Activated CD4-positive, alpha-beta T cell treated with anti-CD3 and anti-CD28 coated beads, Interleukin-2, amount 50 U/mL, for 1 hour (primary cell): Measurements from ENCODE around the gene B3GNT9.

ENCODE experiments used
- DNase-seq: peaks from one replicate; pipeline ENCODE4 v3.0.0-alpha.2; 2020

B3GNT9 gene

DNA sequence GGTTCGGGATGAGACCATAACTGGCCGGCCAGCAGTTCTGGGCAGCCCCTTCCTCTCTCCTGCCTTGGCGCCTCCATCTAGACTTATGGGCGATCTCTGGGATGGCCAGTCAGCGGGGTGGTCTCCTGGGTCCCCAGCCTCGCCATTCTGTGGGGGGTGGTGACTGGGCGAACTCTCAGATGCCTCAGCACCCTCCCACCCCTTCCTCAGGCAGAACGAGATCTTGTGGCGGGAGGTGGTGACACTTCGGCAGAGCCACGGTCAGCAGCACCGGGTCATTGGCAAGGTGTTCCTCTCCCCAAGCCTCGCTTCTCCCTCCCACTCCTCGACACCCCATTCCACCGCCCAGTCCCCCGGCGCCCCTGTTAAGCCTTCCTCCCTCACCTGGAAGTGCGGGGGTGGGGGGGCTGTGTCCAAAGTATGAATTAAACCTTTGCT is 15.3 kb upstream of the B3GNT9 start:
- DNase-seq: no peak

DNA sequence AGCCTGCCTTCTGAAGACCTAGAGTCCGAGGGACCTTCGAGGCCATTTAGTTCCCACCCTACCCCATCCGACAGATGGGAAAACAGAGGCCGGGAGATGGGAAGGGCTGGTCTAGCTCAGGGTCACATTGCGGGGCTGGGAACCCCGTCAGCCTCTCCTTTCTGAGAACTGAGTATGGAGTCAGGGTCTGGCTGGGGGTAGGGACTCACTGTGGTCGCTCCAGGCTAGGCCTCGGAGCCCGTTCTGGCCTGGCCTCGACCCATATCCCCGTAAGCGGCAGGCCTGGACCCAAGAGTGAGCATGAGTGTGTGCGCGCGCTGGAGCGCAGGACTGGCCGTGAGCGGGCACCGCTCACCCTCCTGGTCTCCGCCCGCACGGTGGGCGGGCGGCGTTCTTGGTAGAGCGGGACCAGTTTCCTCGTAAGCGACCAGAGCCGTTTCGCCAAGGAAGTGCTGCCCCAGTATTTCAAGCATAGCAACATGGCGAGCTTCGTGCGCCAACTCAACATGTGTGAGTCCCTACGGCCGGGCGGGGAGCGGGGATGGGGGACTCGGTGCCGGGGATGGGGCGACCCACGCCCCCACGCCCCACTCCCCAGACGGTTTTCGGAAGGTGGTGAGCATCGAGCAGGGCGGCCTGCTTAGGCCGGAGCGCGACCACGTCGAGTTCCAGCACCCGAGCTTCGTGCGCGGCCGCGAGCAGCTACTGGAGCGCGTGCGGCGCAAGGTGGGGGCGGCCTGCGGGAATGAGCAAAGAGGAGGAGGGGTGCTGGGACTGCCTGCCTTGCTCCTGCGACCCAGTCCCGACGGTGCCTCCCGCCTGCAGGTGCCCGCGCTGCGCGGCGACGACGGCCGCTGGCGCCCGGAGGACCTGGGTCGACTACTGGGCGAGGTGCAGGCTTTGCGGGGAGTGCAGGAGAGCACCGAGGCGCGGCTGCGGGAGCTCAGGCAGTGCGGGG is 14.6 kb upstream of the B3GNT9 start:
- DNase-seq: no peak

DNA sequence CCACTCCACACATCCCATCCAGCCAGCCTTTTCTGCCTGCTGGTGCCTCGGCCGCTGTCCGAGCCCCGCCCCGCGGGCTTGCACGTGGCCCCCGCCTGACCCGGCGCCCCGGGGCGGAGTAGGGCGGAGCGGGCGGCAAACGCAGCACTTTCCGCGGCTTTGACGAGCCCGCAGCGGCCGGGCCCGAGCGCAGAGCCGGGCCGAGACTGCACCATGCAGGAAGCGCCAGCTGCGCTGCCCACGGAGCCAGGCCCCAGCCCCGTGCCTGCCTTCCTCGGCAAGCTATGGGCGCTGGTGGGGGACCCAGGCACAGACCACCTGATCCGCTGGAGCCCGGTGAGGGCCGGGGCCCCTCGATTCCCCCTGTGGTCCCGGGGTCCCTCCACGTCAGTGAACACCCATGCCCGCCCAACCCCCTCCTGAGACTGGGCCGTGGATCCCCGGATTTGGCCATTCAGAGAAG is 13.8 kb upstream of the B3GNT9 start, which contains the start of gene HSF4:
TSS of gene HSF4 (plus strand) at position 147 of the 463 bp plus-strand sequence. CDS start at position 214, 67 bp downstream.
- DNase-seq: no peak

DNA sequence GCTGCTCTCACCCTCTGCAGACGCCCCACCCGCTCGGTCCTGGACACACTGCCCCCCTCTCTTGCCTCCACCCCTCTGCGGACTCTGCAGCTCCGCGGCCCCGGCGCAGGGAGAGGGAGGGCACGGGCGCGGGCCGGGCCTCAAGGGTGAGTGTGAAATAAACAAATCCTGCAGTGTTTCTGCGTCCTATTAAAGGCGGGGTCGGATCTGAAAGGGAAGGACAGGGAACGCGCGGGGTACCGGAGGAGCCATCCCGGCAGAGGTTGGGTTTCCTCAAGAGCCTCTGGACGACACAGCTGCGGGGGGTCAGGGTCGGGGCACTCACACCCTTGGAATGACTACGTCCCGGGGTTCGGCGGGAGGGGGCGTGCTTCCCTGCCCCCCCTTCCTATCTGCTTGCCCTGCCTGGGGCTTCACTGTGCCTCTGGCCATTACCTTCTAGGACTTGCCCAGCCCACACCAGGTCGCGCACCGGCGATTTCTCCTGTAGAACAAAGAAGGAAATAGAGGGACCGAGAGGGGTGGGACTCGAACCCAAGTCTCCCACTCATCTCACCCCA is 13.3 kb upstream of the B3GNT9 start:
- no peak for DNase-seq

DNA sequence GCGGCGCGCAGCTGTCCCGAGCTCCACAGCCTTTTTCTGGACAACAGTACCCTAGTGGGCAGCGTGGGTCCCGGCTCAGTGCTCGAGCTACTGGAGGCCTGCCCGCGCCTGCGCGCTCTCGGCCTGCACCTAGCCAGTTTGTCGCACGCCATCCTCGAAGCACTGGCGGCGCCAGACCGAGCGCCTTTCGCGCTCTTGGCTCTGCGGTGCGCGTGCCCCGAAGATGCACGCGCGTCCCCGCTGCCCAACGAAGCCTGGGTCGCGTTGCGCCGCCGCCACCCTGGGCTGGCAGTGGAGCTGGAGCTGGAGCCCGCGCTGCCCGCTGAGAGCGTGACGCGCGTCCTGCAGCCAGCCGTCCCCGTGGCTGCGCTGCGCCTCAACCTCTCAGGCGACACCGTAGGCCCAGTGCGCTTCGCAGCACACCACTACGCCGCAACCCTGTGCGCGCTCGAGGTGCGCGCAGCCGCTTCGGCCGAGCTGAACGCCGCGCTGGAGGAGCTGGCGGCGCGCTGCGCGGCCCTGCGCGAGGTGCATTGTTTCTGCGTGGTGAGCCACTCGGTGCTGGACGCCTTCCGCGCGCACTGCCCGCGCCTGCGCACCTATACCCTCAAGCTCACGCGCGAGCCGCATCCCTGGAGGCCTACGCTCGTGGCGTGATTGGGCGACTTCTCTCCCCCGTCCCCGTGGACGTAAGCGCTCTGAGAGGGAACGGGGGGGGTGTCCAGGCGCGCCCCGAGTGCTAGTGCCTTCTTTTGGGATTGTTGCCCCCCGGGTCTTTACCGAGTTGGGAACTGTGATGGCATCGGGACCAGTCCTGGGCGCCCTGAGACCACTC is 12.6 kb upstream of the B3GNT9 start:
- peak; percentile 43 for DNase-seq

DNA sequence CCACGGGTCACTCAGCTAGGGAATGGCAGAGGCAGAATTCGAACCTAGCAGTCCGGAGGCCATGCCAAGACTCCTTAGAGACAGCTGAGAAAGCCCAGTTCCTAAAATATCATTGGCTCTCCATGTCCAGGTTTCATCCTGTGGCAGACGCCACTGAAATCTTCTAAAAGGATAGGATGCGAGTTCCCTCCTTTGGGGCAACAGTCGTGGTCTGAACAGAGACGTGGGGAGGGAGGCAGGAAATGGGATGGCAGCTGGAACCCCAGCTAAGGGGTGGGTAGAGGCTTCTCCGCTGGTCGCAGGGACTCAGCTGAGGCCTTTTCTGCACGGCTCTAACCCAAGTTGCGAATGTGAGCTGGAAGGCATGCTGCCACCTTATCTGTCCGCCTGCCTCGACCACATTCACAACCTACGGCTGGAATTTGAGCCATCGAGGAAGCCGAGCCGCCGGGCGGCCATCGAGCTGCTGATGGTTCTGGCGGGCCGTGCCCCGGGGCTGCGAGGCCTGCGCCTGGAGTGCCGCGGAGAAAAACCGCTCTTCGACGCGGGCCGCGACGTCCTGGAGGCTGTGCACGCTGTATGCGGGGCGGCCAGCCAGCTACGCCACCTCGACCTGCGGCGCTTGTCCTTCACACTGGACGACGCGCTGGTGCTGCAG is 11.8 kb upstream of the B3GNT9 start:
- DNase-seq: no peak

DNA sequence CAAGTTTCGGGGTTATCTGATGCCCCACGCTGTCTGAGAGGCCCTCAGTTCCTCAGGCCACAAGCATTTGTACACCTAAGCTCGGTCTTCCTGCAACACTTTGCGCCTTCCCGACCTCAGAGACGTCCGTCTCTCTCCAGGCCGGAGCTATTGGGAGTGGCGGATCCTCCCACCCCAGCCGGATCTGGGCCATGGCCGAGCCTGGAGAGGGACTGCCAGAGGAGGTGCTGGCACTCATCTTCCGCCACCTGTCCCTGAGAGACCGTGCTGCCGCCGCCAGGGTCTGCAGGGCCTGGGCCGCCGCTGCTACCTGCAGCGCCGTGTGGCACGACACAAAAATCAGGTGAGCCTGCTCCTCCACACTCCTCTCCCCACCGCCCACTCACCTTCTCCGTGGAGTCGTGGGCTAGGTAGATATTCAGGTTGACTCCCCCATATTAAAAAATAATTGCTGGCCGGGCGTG is 10.8 kb upstream of the B3GNT9 start:
- no peak for DNase-seq

DNA sequence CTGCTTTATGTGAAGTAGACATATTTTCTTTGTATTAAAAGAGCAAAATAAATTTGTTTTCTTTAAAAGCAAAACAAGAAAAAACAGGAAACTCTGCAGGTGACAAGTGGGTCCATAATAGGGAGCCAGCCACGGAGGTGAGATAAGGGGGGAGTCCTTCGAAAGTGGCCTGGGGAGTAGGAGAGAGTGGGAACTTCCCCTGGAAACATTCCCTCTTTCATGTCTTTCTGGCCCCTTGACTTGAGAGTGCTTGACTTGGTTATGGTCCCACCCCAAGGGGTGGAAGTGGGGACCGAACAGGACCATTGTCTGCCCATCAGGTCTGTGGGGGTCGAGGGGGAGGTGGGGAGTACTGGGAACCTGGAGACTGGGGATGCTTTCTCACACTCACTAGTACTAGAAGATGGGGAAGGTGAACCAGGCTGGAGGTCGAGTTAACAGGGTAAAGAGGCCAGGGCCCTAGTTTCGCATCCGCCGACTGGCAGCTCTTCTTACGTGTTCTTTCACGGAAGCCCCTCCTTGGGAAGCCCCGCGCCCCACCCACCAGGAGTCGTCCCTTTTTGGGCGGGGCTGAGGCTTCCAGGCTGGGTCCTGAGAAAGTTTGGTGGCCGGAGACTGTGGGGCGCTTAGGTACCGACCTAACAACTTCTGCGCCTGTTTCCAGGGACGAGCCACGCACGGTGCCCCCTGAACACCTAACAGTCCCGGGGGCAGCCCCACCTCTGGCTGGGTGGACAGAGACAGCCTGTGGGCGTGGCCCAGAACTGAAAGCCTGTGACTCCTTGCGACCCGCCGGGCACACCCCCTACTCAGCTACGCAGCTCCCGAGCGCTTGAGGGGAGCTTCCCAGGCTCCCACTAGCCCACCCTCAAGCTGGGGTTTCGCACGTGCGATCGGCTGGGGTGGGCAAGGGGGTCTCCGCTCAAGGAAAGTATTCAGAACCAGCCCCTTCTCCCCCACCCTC is 8.1 kb upstream of the B3GNT9 start:
- DNase-seq: peak; percentile 77

DNA sequence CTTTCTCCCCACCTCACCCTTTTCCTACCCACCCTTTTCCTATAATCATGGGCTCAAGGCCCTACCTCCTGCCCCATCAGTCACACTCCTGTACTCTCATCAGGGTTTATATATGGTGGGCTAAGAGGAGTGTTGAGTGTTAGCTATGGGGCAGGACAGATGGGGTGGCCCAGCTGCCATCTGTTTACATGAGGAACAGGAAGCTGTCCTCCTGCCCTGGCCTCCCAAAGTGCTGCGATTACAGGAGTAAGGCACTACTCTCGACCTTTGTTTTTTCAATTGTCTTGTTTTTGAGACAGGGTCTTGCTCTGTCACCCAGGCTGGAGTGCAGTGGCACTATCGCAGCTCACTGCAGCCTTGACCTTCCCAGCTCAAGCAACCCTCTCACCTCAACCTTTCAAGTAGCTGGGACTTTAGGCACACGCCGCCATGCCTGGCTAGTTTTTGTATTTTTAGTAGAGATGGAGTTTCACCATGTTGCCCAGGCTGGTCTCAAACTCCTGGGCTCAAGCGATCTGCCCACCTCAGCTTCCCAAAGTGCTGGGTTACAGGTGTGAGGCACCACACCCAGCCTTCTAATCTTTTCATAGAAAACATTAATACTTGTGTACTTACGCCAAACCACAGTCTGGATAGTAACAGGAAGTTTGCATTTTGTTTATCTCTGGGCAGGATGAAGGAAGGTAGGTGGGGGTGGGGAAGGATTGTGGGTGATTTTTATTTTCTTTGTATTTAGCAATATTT is 7.3 kb upstream of the B3GNT9 start:
- DNase-seq: no peak

DNA sequence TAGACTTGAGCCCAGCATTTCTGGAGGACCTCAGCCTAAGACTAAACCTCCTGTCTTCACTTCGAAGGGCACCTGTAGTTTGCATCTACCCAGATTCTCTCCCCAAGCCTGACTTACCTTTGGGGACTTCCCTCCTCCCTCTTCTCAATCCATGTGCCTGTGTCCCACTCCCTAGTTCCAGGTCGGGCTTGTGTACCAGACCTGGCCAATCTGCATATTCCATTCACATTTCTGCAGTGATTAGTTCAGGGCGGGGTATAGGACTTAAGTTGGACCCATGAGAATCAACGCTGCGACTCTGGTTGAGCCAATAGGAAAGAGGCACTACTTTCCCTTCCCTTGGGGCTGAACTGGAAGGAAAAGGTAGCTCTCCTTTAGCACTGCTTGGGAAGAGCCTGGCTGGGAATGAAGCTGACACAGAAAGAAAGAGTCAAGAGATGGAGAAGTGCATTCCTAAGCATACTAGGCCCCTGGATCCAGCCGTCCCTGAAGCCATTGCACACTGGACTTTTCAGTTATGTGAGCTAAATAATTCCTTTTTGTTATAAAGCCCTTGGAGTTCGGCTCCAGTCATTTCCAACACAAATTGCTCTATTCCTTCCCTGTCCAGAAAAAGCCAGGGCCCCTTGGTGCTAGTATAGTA is 6.4 kb upstream of the B3GNT9 start:
- no peak for DNase-seq

DNA sequence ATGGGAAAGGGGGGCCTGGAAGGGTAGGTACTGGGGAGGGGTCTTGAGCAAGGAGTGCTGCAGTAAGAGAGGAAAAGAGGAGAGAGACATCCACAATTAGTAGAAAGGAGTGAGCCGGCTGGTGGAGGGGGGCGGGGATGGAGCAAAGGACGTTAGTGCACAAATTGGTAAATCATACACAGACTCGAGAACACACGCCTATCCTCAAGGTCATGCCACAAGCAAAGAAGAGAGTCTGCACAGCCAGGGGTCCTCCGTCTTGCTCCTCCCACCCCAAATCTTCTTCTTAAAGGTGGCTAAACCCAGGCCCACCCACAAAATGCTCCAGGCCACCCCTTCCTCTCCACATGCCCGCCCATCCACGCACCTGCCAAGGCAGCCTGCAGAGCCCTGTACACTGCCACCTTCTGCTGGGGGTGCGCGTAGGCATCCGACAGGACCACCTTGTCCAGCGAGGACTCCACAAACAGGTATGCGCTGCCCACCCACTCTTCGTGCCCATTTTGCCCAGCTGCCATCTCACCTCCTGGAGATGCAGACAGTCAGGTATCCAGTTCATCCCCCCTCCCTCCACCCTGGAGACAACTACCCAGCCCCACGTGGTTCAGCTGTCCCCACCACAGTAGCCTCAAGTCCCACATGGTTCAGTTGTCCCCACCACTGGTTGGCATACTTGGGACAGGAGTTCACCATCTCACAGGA is 5.5 kb upstream of the B3GNT9 start:
- DNase-seq: no peak

DNA sequence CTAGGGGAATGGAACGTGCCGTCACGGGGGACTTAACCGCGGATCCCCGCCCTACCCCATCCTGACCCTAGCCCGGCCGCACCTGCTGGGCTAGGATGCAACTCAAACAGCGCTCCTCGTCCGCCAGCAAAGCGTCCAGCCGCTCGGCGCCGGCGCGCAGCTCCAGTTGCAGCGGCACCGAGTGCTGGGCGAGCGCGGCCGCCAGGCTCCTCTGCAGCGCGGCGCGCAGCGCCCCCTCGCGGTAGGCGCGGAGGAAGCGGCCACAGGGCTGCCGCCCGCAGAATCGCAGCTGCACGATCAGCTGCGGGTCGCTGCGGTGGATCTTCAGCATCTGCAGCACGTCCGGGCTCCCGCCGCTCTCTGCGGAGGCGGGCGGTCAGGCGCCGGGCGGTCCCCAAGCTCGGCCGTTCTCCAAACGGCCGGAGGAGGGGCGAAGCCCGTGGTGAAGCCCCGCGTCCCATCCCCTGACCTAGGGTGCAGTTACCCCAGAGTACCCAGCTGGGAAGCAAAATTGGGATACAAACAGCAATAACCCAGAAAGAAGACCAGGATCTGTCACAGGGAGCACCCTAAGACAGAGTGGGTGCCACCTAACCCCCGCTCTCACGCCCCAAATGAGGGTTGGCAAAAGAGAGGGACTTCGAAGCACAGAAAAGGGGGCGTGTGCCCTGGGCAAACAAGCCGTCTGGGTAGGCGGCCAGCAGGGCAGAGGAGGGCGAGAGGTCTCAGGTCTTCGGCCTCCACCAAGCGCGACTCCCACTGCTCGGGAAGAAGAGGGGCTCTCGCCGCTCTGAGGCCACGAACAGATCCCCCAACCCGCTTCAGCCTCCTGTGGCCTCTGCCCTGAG is 4.7 kb upstream of the B3GNT9 start:
- peak; percentile 77 for DNase-seq

DNA sequence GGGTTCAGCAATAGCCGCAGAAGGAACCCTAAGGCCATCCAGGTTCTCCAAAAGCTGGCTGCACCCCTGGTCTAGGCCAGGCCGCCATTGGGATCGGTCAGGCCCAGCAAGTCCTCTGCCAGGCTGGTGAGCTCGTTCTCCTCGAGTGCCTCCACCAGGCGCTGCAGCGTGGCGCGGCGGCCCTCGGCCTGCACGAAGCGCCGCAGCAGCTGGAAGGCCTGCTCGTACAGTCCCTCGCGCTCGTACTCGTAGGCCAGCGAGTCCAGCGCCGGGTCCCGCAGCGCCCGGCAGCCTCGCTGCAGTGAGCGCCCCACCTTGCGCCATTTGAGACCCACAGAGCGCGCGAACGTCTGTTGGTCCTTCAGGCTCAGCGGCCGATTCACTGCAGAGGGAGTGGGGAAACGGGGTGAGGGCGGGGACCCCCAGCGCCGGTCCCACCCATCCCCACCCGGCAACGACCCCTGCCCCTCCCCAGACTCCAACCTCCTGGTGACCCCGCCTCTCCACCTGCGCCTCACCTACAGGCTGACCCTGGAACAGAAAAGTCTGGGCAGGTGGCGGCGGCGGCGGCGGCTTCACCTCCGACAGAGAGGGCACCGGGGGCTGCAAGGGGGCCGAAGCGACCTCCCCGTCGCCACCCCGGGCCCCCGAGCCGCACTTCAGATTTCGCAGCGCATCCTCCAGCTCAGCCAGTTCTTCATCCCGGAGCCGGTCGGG is 3.9 kb upstream of the B3GNT9 start:
- DNase-seq: no peak

DNA sequence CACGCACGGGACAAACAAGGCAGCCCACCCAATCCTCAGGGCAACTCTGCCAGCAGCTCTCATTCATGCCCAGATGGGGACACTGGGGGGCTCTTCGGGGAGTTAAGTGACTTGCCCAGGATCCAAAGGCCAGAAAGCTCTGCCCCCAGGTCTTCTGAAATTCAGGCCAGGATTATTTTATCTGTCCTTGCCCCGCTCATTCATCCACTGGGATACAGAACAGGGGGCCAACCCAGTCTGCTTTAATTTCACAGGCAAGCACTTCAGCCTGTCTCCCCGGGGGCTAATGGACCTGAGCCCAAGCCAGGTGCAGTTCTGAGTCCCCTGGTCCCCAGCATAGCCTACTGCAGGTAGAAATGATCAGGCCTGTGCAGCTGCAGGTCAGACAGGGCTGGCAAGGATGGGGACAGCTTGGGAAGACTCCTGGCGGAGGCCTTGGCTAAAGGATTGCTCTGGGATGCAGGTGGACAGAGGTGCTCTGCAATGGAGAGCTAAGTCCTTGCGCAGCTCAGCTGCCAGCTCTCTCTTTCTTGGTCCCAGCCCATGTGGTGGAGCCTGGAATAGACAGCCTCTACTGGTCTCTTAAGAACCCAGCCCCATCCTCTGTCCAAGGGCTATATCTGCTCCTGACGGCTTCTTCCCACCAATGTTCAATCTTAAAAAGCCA is 766 bp upstream of the B3GNT9 start:
- DNase-seq: no peak

DNA sequence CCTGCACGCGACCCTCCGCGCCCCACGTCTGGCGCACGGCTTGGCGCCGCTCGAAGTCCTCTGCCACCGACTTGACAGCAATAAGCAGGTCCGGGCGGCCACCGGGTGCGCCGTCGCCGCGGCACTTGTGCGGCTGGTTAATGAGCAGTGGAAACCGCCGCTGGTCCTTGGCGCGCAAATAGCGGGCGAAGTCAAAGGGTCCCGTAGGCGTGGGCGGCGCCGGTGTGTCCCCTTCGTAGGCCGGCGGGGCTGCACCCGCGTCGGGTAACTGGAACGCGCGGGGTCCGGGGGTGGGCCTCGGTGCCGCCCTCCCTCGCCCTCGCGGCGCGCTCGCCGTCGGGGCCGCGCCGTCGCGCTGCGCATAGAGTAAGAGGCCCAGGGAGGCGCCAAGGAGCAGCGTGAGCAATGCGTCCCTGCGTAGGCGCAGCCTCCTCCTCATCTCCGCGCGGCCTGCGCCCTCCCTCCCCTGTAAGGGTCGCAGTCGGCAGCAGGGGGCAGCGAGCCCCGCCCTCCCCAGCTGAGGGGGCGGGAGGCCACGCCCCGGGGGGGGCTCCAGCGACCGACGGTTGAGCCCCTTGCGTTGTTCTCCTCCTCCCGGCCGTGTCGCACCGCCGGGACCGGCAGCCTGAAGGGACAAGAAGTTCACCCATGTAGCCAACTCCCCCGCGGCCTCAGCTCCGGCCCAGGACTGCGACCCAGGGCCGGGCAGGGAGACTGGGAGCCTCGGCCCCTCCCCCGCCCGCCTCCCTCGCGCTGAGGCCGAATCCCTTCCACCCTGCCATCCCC is 558 bp downstream of the B3GNT9 start:
- DNase-seq: no peak
